RWPE2 (cell line): ENCODE data around the gene MFN1.

ENCODE experiments used
- ATAC-seq: fragments of 200-7000 bp; cut with Tn5 transposase; 3 replicates; pipeline ENCODE4 v1.9.1; 2021; ENCODE audit warnings: low read depth
- DNase-seq: peaks from one replicate; pipeline ENCODE4 v3.0.0-alpha.2; 2020; ENCODE audit warnings: low spot score
- H3K27ac ChIP-seq: fragments of 450-650 bp; 2 replicates; pipeline ENCODE4 v1.5.1; 2017; ENCODE audit warnings: mild to moderate bottlenecking; ENCODE audit not compliant: poor library complexity, severe bottlenecking
- H3K27me3 ChIP-seq: fragments of 250-450 bp; sonication (Bioruptor Pico); 2 replicates; pipeline ENCODE4 v1.5.1; 2021; ENCODE audit warnings: mild to moderate bottlenecking, moderate library complexity; ENCODE audit not compliant: insufficient read depth, poor library complexity, severe bottlenecking
- H3K36me3 ChIP-seq: fragments of 250-450 bp; sonication (Bioruptor Pico); 2 replicates; pipeline ENCODE4 v1.5.1; 2020; ENCODE audit warnings: low read depth, mild to moderate bottlenecking, moderate library complexity
- H3K4me1 ChIP-seq: fragments of 250-450 bp; sonication (Bioruptor Pico); 2 replicates; pipeline ENCODE4 v1.5.1; 2021; ENCODE audit warnings: mild to moderate bottlenecking, moderate library complexity; ENCODE audit not compliant: insufficient read depth, poor library complexity, severe bottlenecking
- H3K4me3 ChIP-seq: fragments of 250-450 bp; sonication (Bioruptor Pico); 2 replicates; pipeline ENCODE4 v1.5.1; 2021; ENCODE audit warnings: mild to moderate bottlenecking, moderate library complexity; ENCODE audit not compliant: severe bottlenecking
- H3K9me3 ChIP-seq: fragments of 250-450 bp; sonication (Bioruptor Pico); 2 replicates; pipeline ENCODE4 v1.5.1; 2021; ENCODE audit warnings: mild to moderate bottlenecking, moderate library complexity; ENCODE audit not compliant: severe bottlenecking
- CTCF ChIP-seq: fragments of 450-650 bp; IDR thresholded peaks from one replicate; pipeline ENCODE4 v1.5.1; 2017; ENCODE audit warnings: mild to moderate bottlenecking, moderate library complexity; ENCODE audit not compliant: poor library complexity, severe bottlenecking

Gene MFN1

DNA sequence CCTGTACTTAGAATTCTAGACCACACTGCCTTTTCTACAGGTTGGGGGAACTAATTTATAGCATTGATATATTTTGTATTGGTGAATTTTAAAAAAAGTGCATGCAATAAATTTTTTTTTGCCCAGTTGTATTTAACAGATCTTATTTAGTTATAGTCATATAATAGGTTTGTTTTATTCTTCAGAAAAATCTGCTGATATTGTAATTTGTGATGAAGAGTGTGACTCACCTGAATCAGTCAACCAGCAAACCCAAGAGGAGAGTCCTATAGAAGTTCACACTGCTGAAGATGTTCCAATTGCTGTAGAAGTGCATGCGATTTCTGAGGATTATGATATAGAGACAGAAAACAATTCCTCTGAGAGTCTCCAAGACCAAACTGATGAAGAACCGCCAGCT is 14.4 kb upstream of the MFN1 start:
- DNase-seq (no peak), ATAC-seq (no peak)
- H3K9me3 ChIP-seq, result no peaks in the 10 kb centered on the region
- no peaks in the 10 kb centered on the region for H3K4me1 ChIP-seq
- H3K4me3 ChIP-seq, result no peak overlapping the region
- H3K27me3 ChIP-seq, result no peaks in the 10 kb centered on the region
- no peak for TF ChIP-seq CTCF
- no peak overlapping the region for H3K27ac ChIP-seq
- H3K36me3 ChIP-seq, result peaks cover 97% of the 10 kb centered on the region

- Histone ChIP-seq H3K4me1 (no peaks in the 10 kb centered on the region), H3K9me3 (no peaks in the 10 kb centered on the region), H3K36me3 (peaks cover 65% of the 10 kb centered on the region), H3K4me3 (no peak overlapping the region), H3K27me3 (no peaks in the 10 kb centered on the region), H3K27ac (no peak overlapping the region)
- no peak for TF ChIP-seq CTCF
- no peak for ATAC-seq
- DNase-seq, result no peak
Observed at GRCh38 chr3:179336345-179336929, 11.1 kb upstream of the MFN1 start.

- no peak for TF ChIP-seq CTCF
- peaks cover 12% of the 10 kb centered on the region for H3K4me1 ChIP-seq
- peak overlapping the region; percentile 84 for H3K4me3 ChIP-seq
- H3K27me3 ChIP-seq, result no peaks in the 10 kb centered on the region
- H3K9me3 ChIP-seq, result no peaks in the 10 kb centered on the region
- H3K27ac ChIP-seq, result no peak overlapping the region
- ATAC-seq, result no peak; the same call in 2 of the 3 replicates
- peaks cover 42% of the 10 kb centered on the region for H3K36me3 ChIP-seq
- no peak for DNase-seq
Observed at GRCh38 chr3:179348325-179349013, 960 bp downstream of the MFN1 start.

DNA sequence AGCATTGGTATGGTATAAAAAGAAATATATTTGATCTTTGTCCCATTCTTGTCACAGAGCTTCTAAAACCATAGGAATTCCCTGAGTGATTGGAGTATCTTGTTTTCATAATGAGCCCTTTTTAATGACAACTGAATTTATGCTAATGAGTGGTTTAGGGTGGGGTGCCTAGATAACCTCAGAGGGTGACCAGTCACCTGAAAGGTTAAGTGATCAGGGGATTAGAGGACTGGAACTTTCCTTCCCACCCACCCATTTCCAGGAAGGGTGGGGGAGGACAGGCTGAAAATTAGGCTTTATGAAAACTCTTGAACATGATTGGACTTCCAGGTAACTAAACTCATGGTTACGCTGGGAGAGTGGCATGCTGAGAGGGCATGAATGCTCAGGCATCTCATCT is 8.5 kb downstream of the MFN1 start:
- H3K4me3 ChIP-seq, result no peak overlapping the region
- H3K27me3 ChIP-seq, result no peaks in the 10 kb centered on the region
- H3K4me1 ChIP-seq, result no peaks in the 10 kb centered on the region
- ATAC-seq, result no peak
- no peak for TF ChIP-seq CTCF
- H3K27ac ChIP-seq, result no peak overlapping the region
- peaks cover 2% of the 10 kb centered on the region for H3K9me3 ChIP-seq
- DNase-seq, result no peak
- H3K36me3 ChIP-seq, result peaks cover 81% of the 10 kb centered on the region

- Histone ChIP-seq H3K36me3 (peaks cover 88% of the 10 kb centered on the region), H3K27me3 (no peaks in the 10 kb centered on the region)
Observed at GRCh38 chr3:179363332-179363731, 15.8 kb downstream of the MFN1 start.

More at GRCh38 chr3:179363332-179363731, 15.8 kb downstream of the MFN1 start:
- Histone ChIP-seq H3K9me3 (no peaks in the 10 kb centered on the region), H3K27ac (no peak overlapping the region), H3K4me1 (no peaks in the 10 kb centered on the region), H3K4me3 (no peak overlapping the region)
- DNase-seq (no peak), ATAC-seq (no peak)
- TF ChIP-seq CTCF, result no peak
